Measurements from ENCODE around the gene IL17REL. TPM values are rescaled to one million over a fixed set of nuclear protein-coding genes. Genes with fewer than 3 reads are reported as not detected.

Gene IL17REL
- total RNA-seq, 1 donor from 2014 or later, result not detected

DNA sequence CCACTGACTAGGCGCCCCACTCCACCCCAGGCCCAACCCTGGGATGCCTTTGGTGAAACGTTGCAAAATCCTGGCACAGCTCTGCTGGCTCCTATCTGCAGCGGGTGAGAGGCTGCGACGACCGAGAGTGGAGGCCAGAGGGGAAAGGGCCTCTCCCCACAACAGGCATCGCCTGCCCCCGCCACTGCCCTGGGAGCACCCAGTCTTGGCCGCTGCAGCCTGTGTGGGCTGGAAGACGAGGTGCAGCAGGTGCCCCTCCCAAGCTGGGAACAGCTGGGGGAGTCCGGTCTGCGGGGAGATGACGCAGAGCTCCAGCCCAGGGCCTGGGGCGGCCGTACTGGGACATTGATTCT, 56.2 kb downstream of the IL17REL start:
- peak overlapping the region; percentile 81 for H3K27ac ChIP-seq
- intact Hi-C loops (cut with DNase I), result no loop called here
- H3K27me3 ChIP-seq, result no peaks in the 10 kb centered on the region
- peak; percentile 83 for DNase-seq
- no peaks in the 10 kb centered on the region for H3K36me3 ChIP-seq
- TF ChIP-seq, protein P1, sequence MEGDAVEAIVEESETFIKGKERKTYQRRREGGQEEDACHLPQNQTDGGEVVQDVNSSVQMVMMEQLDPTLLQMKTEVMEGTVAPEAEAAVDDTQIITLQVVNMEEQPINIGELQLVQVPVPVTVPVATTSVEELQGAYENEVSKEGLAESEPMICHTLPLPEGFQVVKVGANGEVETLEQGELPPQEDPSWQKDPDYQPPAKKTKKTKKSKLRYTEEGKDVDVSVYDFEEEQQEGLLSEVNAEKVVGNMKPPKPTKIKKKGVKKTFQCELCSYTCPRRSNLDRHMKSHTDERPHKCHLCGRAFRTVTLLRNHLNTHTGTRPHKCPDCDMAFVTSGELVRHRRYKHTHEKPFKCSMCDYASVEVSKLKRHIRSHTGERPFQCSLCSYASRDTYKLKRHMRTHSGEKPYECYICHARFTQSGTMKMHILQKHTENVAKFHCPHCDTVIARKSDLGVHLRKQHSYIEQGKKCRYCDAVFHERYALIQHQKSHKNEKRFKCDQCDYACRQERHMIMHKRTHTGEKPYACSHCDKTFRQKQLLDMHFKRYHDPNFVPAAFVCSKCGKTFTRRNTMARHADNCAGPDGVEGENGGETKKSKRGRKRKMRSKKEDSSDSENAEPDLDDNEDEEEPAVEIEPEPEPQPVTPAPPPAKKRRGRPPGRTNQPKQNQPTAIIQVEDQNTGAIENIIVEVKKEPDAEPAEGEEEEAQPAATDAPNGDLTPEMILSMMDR (IDR thresholded peaks at IDR 0.05), result no peak
- ATAC-seq, result no peak
- H3K4me1 ChIP-seq, result peaks cover 72% of the 10 kb centered on the region
- H3K9me3 ChIP-seq, result no peaks in the 10 kb centered on the region
- no peak overlapping the region for H3K4me3 ChIP-seq

DNA sequence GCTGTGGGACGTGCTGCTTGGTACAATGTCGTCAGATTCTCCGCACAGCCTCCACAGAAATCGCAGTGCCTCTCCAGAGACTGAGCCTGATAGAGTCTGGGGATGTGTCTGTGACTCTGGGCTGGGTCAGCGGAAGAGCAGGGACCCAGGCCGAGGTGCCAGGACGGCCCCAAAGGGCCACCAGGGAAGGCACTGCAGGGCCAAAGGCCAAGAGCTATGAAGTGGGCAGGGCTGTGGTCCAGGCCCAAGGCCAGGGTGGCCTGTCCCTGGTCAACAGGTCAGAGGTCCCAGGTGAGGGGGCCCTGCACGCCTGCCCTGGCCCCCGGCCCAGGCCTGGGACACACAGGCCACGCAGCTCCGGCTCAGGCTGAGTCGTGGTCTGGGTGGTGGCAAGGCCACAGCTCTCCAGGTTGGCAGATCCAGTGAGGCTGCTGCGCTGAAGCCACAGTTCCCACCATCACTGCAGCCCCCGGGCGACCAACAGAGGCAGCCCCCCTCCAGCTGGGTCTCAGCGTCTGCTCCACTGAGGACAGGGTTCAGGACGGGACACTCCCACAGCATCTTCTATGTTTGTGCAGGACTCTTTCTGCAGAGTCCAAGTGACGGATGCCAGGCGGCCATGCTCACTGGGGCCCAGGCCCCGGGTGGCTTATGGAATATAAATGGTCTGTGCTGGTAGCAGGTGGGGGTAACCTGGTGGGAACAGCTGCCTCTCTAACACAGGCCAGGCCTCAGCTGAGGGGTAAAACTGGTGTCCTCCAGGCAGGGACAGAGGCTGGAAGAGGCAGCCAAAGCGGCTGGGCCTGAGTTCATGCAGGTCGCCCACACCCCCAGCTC, 56.8 kb downstream of the IL17REL start:
- intact Hi-C loops (cut with DNase I), result no loop called here
- Histone ChIP-seq H3K4me3 (no peak overlapping the region), H3K4me1 (peaks cover 74% of the 10 kb centered on the region), H3K36me3 (no peaks in the 10 kb centered on the region), H3K27ac (peak overlapping the region; percentile 81), H3K9me3 (no peaks in the 10 kb centered on the region), H3K27me3 (no peaks in the 10 kb centered on the region)
- ATAC-seq (no peak), DNase-seq (no peak)
- TF ChIP-seq, protein P1 (IDR thresholded peaks at IDR 0.05), result no peak

DNA sequence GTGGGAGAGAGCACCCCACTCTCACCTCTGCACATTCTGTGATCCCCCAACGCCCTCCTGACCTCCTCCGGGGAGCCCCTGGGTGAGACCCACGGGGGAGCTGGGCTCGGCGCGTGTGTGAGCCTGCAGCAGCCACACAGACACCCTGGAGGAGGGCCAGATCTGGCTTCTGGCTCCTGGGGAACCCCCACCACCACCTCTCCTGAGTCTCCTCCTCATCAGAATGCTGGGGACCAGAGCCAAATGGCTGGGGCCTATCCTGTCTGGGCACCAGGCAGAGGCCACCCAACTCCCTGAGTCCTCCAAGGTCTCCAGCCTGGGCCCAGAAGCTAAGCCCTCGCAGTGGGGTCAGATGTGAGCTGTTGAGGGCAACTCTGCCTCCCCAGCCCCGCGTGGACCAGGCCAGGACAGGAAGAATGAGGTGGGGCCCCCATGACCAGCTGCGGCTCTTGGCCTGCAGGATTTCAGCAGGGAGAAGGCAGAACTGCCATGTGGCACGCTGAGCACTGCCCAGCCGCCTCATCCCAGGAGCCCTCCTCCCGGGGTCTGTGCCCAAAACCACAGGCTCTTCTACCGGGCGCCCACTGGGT, 57.5 kb downstream of the IL17REL start:
- TF ChIP-seq, protein P1 (IDR thresholded peaks at IDR 0.05), result no peak
- no peak for DNase-seq
- intact Hi-C loops (cut with DNase I), result no loop called here
- Histone ChIP-seq H3K27ac (peak overlapping the region; percentile 81), H3K4me1 (peaks cover 77% of the 10 kb centered on the region), H3K4me3 (no peak overlapping the region), H3K9me3 (no peaks in the 10 kb centered on the region), H3K27me3 (no peaks in the 10 kb centered on the region), H3K36me3 (no peaks in the 10 kb centered on the region)
- ATAC-seq, result no peak

DNA sequence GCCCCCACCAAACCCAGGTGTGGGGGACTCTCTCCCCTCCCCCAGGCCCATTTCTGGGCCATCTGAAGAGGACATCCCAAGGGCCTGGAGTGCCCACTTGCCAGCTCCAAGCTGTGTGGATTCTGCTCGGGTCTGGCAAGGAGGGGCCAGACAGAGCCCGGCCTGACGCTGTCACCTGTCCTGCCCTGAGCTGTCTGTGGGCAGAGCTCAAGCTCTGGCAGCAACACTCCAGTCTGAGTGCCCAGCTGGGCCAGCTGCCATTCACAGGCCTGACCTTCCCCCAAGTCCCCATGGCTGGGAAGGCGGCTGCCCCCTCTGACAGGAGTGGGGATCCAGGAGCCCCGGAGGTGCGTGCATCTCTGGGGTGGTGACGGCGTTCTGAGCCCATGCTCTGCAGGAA, 58.2 kb downstream of the IL17REL start:
- Histone ChIP-seq H3K4me1 (peaks cover 72% of the 10 kb centered on the region), H3K27me3 (no peaks in the 10 kb centered on the region), H3K4me3 (no peak overlapping the region), H3K9me3 (no peaks in the 10 kb centered on the region), H3K36me3 (no peaks in the 10 kb centered on the region), H3K27ac (peak overlapping the region; percentile 81)
- ATAC-seq (peak; percentile 14), DNase-seq (peak; percentile 88)
- TF ChIP-seq, protein P1 (IDR thresholded peaks at IDR 0.05), result no peak
- intact Hi-C loops (cut with DNase I), result no loop called here

DNA sequence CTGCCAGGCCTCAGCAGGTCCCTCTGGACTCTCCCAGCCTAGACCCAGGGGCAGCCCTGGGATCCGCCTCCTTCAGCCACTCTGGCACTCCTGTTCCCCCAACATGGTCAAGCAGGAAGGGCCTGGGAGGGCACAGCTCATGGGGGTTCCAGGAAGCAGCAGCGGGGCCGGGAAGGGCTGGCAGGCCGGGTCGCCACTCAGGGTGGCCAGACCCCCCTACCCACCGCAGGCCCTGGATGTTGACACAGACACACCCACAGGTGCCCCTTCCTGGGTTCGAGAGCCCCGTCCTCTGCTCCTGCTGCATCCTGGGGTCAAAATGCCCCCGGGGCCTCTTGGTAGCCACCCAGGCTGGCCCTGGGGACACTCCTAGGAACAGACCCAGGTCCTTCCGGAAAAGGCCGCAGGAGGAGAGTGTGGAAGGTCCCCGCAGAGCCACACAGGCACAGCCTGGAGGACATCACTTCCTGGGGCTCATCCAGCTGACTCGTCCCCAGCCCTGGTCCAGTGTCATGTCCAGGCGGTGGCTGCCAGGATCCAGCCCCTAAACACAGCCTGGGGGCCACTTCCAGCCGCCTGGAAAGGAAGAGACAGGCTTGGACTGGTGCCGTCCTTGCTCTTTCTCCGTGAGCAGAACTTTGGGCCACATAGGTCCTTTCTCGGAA, 58.8 kb downstream of the IL17REL start:
- Histone ChIP-seq H3K9me3 (no peaks in the 10 kb centered on the region), H3K36me3 (no peaks in the 10 kb centered on the region), H3K4me3 (no peak overlapping the region), H3K4me1 (peaks cover 67% of the 10 kb centered on the region), H3K27ac (peak overlapping the region; percentile 81), H3K27me3 (no peaks in the 10 kb centered on the region)
- ATAC-seq (no peak), DNase-seq (no peak)
- TF ChIP-seq, protein P1 (IDR thresholded peaks at IDR 0.05), result no peak
- intact Hi-C loops (cut with DNase I), result no loop called here
